Suprapubic skin (tissue), 4 donors: ENCODE data around the gene TIAM1. TPM values are rescaled to one million over a fixed set of nuclear protein-coding genes. Genes with fewer than 3 reads are reported as not detected.

ENCODE experiments used
- DNase-seq, 2 donors: peaks; one replicate each; pipeline ENCODE4 v3.0.0-alpha.2; 2019; ENCODE audit warnings: low spot score in 2 of 2
- H3K27ac ChIP-seq: fragments of 200-600 bp; sonication (generic); one replicate; pipeline ENCODE4 v1.5.1; 2019
- H3K27me3 ChIP-seq: fragments of 200-600 bp; sonication (generic); one replicate; pipeline ENCODE4 v1.5.1; 2019
- H3K36me3 ChIP-seq: fragments of 200-600 bp; sonication (generic); one replicate; pipeline ENCODE4 v1.5.1; 2019
- H3K4me1 ChIP-seq: fragments of 200-600 bp; sonication (generic); one replicate; pipeline ENCODE4 v1.5.1; 2019
- H3K4me3 ChIP-seq: fragments of 200-600 bp; sonication (generic); one replicate; pipeline ENCODE4 v1.5.1; 2019; ENCODE audit warnings: mild to moderate bottlenecking
- H3K9me3 ChIP-seq: fragments of 200-600 bp; sonication (generic); one replicate; pipeline ENCODE4 v1.5.1; 2019
- EP300 ChIP-seq: sonication (generic); formaldehyde crosslinking; IDR thresholded peaks from one replicate; pipeline ENCODE4 v1.6.1; 2017; ENCODE audit warnings: antibody characterized with exemption
- POLR2A ChIP-seq, 2 donors: fragments of 450-650 bp; IDR thresholded peaks; one replicate each; pipeline ENCODE4 v1.6.1; 2017; ENCODE audit warnings: antibody characterized with exemption in 2 of 2, mild to moderate bottlenecking in 2 of 2, moderate library complexity in 2 of 2
- POLR2AphosphoS5 ChIP-seq, 3 donors: sonication (generic); formaldehyde crosslinking; IDR thresholded peaks; one replicate each; pipeline ENCODE4 v1.6.1; 2017; ENCODE audit warnings: antibody characterized with exemption in 3 of 3
- WGBS: methylation state at CpG from one replicate; pipeline ENCODE4 v1.1.5; 2018; 5-methylcytosine and 5-hydroxymethylcytosine counted together
- total RNA-seq, 4 donors: library from RNA; depleted of rRNA; stranded (reverse); fragments of >200 nt; gene quantifications; one replicate each; pipeline ENCODE4 v1.1.0, GENCODE V29; 2016
- TF ChIP-seq, protein P1 (sequence below), 2 donors: fragments of 200-600 bp in 1 of 2; fragments of 450-650 bp in 1 of 2; sonication (generic) in 1 of 2; IDR thresholded peaks; one replicate each; pipeline ENCODE4 v1.5.1; 2016 to 2019; ENCODE audit warnings: antibody characterized with exemption in 2 of 2, mild to moderate bottlenecking in 1 of 2, moderate library complexity in 1 of 2

The TIAM1 gene
- total RNA-seq, 4 donors from 2014 or later, result 71.9 to 135 (median 87.9) TPM

DNA sequence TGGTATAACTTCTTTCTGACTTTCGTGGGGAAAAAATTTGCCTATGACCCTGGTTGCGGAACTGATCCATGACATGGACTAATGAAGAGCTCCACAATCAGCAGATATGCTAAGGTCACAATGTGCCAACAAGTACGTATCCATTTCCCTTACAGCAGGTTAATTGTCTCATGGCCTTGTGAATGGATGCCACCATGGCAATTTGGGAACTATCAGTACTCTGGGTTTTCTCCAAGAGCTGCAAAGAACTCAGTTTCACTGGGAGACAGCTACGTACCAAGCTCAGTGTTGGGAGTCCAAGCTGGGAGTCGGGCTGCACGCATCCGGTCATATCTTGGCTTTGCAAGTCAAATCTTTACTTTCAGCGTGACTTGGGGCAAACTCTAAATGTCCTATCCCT is 64.8 kb downstream of the TIAM1 start:
- no peak overlapping the region for H3K4me3 ChIP-seq
- no peaks in the 10 kb centered on the region for H3K9me3 ChIP-seq
- DNase-seq, result no peak
- no peaks in the 10 kb centered on the region for H3K36me3 ChIP-seq
- TF ChIP-seq EP300 (no peak), POLR2AphosphoS5 (IDR thresholded peaks at IDR 0.05) (no peak), POLR2A (IDR thresholded peaks at IDR 0.05) (no peak)
- TF ChIP-seq, protein P1, sequence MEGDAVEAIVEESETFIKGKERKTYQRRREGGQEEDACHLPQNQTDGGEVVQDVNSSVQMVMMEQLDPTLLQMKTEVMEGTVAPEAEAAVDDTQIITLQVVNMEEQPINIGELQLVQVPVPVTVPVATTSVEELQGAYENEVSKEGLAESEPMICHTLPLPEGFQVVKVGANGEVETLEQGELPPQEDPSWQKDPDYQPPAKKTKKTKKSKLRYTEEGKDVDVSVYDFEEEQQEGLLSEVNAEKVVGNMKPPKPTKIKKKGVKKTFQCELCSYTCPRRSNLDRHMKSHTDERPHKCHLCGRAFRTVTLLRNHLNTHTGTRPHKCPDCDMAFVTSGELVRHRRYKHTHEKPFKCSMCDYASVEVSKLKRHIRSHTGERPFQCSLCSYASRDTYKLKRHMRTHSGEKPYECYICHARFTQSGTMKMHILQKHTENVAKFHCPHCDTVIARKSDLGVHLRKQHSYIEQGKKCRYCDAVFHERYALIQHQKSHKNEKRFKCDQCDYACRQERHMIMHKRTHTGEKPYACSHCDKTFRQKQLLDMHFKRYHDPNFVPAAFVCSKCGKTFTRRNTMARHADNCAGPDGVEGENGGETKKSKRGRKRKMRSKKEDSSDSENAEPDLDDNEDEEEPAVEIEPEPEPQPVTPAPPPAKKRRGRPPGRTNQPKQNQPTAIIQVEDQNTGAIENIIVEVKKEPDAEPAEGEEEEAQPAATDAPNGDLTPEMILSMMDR (IDR thresholded peaks at IDR 0.05), result no peak
- H3K27ac ChIP-seq, result no peak overlapping the region
- no peaks in the 10 kb centered on the region for H3K27me3 ChIP-seq
- peaks cover 10% of the 10 kb centered on the region for H3K4me1 ChIP-seq
- WGBS, result 95% methylated on average over 8 of the region's 8 CpGs

DNA sequence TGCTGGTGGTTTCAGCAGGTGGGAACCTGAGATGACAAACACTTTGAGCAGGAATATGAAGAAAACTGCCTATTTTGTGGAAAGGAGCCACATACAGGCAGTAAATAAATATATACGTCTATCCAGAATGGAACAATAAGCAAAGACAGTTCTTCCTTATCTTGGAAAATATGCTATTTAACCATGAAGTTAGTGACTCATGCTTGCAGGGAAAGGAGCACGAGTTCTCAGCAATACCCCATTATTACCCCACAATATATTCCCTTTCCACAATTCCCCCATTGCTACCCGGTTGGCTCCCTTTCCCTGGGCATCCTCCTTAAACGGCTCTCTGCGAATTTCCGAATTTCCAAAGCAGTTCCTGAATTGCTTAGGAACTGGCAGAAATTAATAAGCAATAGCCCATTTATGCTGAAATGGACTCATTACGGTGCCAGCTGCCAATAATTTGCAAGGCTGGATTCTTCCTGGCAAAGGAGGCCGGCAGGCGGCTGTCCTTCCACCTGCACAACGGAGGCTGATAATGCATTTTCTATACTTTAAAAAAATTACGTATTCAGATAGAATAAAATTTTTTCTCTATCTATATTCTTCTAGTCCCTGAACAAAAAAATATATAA is 65.4 kb downstream of the TIAM1 start:
- DNase-seq, result no peak
- Histone ChIP-seq H3K4me3 (no peak overlapping the region), H3K36me3 (no peaks in the 10 kb centered on the region), H3K27ac (no peak overlapping the region), H3K4me1 (peaks cover 10% of the 10 kb centered on the region), H3K27me3 (no peaks in the 10 kb centered on the region), H3K9me3 (no peaks in the 10 kb centered on the region)
- WGBS, result 92% methylated on average over 11 of the region's 11 CpGs
- TF ChIP-seq, protein P1 (IDR thresholded peaks at IDR 0.05), result no peak
- TF ChIP-seq POLR2A (IDR thresholded peaks at IDR 0.05) (no peak), POLR2AphosphoS5 (IDR thresholded peaks at IDR 0.05) (no peak), EP300 (no peak)

DNA sequence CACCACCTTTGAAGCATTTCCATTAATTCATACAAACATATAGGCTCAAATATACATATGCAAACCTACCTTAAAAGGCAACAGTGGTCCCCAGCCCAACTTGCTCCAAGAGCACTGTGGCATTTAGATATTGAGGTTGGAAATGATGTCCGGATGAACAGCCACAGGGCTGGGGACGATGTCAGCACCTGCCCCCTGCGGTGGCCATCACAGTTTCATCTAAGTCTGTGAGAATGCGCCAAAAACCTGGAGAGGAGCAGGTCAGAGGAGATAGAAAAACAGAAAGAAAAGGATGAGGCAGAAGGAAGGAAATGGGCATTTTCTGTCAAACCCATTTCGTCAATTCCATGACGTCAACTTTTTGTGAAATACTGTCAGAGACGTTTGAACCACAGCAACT is 67.4 kb downstream of the TIAM1 start:
- H3K4me3 ChIP-seq, result no peak overlapping the region
- no peaks in the 10 kb centered on the region for H3K27me3 ChIP-seq
- H3K4me1 ChIP-seq, result no peaks in the 10 kb centered on the region
- no peaks in the 10 kb centered on the region for H3K36me3 ChIP-seq
- H3K9me3 ChIP-seq, result no peaks in the 10 kb centered on the region
- no peak for DNase-seq
- TF ChIP-seq, protein P1 (IDR thresholded peaks at IDR 0.05), result no peak
- TF ChIP-seq POLR2A (IDR thresholded peaks at IDR 0.05), result no peak
- TF ChIP-seq POLR2AphosphoS5 (IDR thresholded peaks at IDR 0.05), result no peak
- no peak for TF ChIP-seq EP300
- no peak overlapping the region for H3K27ac ChIP-seq
- 86% methylated on average over 7 of the region's 7 CpGs for WGBS

DNA sequence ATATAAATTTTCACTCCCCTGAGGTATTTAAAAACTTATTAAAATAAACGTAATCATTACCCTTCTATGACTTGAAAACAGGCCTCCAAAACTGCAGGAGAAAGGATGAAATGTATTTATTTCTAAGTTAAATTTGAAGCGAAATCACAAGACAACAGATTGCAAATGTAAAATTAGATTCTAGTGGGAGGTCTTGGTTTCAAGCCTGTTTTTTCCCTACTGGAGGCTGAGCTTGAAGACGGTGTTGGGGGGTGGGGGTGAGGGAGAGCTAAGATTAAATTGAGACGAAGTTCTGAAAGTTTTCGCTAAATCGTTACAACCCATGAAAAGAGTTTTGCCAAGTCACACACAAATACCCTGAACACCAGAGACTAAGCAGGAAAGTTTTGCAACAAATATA is 68.2 kb downstream of the TIAM1 start:
- Histone ChIP-seq H3K36me3 (no peaks in the 10 kb centered on the region), H3K4me3 (no peak overlapping the region), H3K4me1 (no peaks in the 10 kb centered on the region), H3K27me3 (no peaks in the 10 kb centered on the region), H3K9me3 (no peaks in the 10 kb centered on the region), H3K27ac (no peak overlapping the region)
- DNase-seq, result no peak
- TF ChIP-seq EP300 (no peak), POLR2A (IDR thresholded peaks at IDR 0.05) (no peak), POLR2AphosphoS5 (IDR thresholded peaks at IDR 0.05) (no peak)
- TF ChIP-seq, protein P1 (IDR thresholded peaks at IDR 0.05), result no peak
- 87% methylated on average over 6 of the region's 6 CpGs for WGBS

DNA sequence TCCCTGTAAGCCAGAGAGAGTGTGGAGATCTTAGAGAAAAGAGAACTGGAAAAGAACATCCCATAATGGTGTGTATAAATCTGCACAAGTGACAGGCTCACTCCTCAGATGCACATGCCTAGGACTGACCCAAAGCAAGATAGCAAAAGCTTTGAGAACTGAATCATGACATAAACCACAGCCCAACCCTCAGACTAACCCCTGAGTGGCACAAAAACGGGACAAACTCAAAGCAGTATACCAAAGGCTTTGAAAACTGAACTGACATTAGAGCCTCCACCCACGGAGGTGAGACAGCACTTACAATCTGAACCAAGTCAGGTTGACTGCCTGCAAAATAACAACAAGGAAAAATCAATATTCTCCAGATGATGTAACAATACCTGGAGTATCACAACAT is 70.8 kb downstream of the TIAM1 start:
- Histone ChIP-seq H3K4me3 (no peak overlapping the region), H3K27ac (no peak overlapping the region), H3K27me3 (no peaks in the 10 kb centered on the region), H3K36me3 (no peaks in the 10 kb centered on the region), H3K9me3 (no peaks in the 10 kb centered on the region), H3K4me1 (no peaks in the 10 kb centered on the region)
- TF ChIP-seq, protein P1 (IDR thresholded peaks at IDR 0.05), result no peak
- no peak for TF ChIP-seq POLR2AphosphoS5 (IDR thresholded peaks at IDR 0.05)
- TF ChIP-seq POLR2A (IDR thresholded peaks at IDR 0.05), result no peak
- no peak for TF ChIP-seq EP300
- no peak for DNase-seq
- WGBS, result 87% methylated on average over 2 of the region's 2 CpGs
